ENCODE data around the gene TRIM72.
A peak's percentile ranks its signal among the peaks of the same experiment; 100 is the strongest.

DNA sequence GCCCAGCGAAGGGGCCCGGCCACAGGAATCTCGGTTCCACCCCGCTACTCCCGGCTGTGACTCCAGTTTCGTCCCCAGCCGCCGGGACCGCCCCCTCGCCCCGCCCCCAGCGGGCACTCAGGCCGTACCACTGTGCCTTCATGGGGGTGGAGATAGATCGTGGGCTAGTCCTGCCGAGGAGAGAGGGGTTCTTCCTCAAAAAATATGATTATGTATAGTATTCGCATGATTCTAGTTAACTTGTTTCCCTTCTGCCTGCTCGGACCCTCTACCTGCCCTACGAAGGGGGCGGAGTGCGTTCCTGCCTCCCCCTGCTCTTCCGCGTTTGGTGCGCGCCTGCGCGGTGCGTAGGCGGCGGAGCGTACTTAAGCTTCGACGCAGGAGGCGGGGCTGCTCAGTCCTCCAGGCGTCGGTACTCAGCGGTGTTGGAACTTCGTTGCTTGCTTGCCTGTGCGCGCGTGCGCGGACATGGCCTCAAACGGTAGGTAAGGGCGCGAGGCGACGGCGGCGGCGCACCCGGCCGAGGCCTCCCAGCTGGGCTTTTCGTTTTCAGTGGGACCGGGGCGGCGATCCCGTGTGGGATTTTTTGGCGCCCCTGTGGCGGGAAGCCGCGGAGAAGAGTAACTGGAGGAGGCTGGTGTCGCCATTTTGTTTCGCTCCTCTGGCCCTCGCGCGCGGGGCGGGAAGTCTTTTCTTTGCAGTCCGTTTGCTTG is 34.0 kb upstream of the TRIM72 start, which contains the start of gene FUS:
- TF ChIP-seq JUN (IDR thresholded peaks at IDR 0.05; ENCODE audit: borderline replicate concordance, insufficient read depth, insufficient read length, low read depth): no peak
- TF ChIP-seq, protein P1, sequence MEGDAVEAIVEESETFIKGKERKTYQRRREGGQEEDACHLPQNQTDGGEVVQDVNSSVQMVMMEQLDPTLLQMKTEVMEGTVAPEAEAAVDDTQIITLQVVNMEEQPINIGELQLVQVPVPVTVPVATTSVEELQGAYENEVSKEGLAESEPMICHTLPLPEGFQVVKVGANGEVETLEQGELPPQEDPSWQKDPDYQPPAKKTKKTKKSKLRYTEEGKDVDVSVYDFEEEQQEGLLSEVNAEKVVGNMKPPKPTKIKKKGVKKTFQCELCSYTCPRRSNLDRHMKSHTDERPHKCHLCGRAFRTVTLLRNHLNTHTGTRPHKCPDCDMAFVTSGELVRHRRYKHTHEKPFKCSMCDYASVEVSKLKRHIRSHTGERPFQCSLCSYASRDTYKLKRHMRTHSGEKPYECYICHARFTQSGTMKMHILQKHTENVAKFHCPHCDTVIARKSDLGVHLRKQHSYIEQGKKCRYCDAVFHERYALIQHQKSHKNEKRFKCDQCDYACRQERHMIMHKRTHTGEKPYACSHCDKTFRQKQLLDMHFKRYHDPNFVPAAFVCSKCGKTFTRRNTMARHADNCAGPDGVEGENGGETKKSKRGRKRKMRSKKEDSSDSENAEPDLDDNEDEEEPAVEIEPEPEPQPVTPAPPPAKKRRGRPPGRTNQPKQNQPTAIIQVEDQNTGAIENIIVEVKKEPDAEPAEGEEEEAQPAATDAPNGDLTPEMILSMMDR (IDR thresholded peaks at IDR 0.05; ENCODE audit: extremely low read depth in 1 of 2, insufficient read depth in 1 of 2, low read depth in 1 of 2, low read length in 2 of 2): no peak
- TF ChIP-seq FOS (IDR thresholded peaks at IDR 0.05; ENCODE audit: borderline replicate concordance, insufficient read depth, low read length): no peak
- TF ChIP-seq, protein P2, sequence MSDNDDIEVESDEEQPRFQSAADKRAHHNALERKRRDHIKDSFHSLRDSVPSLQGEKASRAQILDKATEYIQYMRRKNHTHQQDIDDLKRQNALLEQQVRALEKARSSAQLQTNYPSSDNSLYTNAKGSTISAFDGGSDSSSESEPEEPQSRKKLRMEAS (IDR thresholded peaks at IDR 0.05; ENCODE audit: insufficient read depth, insufficient read length): peak; percentile 8
- peak; percentile 100 for TF ChIP-seq POLR2A (IDR thresholded peaks at IDR 0.05; ENCODE audit: low read depth, low read length)
- TF ChIP-seq POLR2AphosphoS5 (IDR thresholded peaks at IDR 0.05; ENCODE audit: insufficient read depth, low read depth, low read length): peak; percentile 100

Measured in endothelial cell of umbilical vein (primary cell).